COLO668 (cell line): Measurements from ENCODE around the gene ALDH1A1.
"Not testable (repeated sequence)": the region's sequence is repeated elsewhere in the genome, so short reads cannot be mapped to it uniquely, and the experiment has no call there.

ENCODE experiments used
- DNase-seq: peaks from one replicate; lab custom pipeline; 2025; ENCODE audit not compliant: unreplicated experiment; lab: John Stamatoyannopoulos, UW

Gene ALDH1A1

GRCh38 chr9:72945391-72945790 is 7.5 kb downstream of the ALDH1A1 start:
- DNase-seq: no peak

DNA sequence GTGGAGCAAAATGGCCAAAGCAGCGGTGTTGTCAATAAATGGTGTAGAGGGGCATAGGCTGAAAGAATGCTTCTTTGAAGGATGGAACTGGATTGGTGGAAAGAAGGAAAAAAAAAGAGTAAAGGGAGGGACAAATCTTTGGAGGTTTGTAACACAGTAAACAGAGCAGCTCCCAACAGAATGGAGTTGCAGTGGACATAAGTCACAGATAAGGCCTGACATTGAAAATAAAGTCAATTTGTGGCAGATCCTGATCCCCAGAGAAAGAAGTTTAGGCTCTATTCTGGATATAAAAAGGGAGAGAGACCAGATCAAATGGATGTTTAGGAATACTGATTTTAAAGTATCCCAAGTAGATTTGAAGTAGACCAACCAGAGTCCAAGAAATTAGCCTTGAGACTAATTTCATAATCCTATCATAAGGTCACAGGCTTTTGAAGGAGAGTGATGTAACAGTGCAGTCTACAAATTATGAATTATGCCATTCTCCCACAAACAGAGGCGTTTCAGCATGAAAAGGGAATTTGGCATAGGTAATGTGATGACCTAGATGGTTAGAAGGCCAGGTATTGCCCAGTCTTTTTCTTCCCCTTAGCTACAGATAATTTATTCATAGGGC is 8.9 kb downstream of the ALDH1A1 start:
- no peak for DNase-seq

- DNase-seq: no peak
Measured at GRCh38 chr9:72942451-72942850, 10.4 kb downstream of the ALDH1A1 start.

- DNase-seq: not testable (repeated sequence)
Measured at GRCh38 chr9:72939581-72939980, 13.3 kb downstream of the ALDH1A1 start.

- no peak for DNase-seq
Measured at GRCh38 chr9:72937545-72937944, 15.3 kb downstream of the ALDH1A1 start.

DNA sequence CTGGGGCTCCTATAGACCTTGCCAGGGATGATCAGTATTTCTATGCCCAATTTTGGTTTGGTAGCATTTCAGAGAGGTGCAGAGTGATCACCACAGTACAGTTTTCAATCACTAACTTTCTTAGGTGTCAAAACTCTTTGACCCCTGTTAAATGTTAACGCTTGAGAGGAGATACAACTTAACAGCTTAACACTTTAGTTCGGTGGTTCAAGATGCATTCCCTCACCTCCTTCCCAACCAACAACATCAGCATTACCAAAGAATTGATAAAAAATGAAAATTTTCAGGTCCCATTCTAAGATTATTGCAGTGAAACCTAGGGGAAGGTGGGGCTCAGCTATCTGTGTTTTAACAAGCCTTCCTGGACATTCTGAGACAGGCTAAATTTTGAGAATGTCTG is 16.2 kb downstream of the ALDH1A1 start:
- no peak for DNase-seq

DNA sequence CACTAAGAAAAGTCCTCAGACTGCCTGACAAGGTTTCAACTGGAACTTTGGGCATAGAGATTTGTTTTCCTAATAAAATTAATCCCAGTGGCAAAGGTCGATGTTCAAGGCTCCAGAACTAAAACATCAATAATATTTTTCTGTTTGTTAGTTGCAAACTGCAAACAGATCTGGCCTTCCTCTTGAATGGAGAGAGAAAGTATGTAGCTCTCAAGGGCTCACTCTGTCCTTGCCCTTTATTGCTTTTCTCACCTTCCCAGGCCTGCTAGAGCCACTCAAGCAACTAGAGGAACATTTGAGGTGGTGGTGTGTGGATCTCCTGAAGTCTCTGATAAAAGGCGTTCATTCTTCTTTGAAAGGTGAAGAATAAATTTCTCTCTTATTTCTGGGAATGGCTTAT is 16.6 kb downstream of the ALDH1A1 start:
- DNase-seq: no peak

- DNase-seq: no peak
Measured at GRCh38 chr9:72935595-72935994, 17.3 kb downstream of the ALDH1A1 start.

- no peak for DNase-seq
Measured at GRCh38 chr9:72933730-72934665, 18.9 kb downstream of the ALDH1A1 start.

GRCh38 chr9:72932619-72933018 is 20.2 kb downstream of the ALDH1A1 start:
- no peak for DNase-seq

GRCh38 chr9:72931897-72932296 is 21.0 kb downstream of the ALDH1A1 start:
- no peak for DNase-seq

- no peak for DNase-seq
Measured at GRCh38 chr9:72931437-72931836, 21.4 kb downstream of the ALDH1A1 start.

GRCh38 chr9:72930828-72931227 is 22.0 kb downstream of the ALDH1A1 start:
- DNase-seq: no peak

- DNase-seq: no peak
Measured at GRCh38 chr9:72929542-72929941, 23.3 kb downstream of the ALDH1A1 start.

GRCh38 chr9:72928042-72928507 is 24.8 kb downstream of the ALDH1A1 start:
- DNase-seq: no peak

DNA sequence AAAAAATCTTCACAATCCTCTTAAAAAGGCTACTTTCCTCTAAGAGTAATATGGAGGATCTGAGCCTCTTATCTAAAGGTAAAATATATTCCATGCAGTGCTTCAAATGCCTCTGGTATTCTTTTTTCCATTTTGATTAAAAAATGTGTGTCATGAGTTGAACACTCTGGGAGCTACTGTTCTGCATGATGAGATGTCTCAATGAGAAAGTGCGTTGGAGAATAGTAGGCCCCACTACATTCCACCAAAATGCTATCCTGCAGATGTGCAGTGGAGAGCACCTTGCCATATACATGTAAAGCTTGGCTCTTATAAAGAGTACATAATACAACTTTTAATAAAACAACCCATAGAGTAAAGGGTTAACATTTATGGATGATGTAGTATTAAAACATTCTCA is 26.3 kb downstream of the ALDH1A1 start:
- DNase-seq: no peak

DNA sequence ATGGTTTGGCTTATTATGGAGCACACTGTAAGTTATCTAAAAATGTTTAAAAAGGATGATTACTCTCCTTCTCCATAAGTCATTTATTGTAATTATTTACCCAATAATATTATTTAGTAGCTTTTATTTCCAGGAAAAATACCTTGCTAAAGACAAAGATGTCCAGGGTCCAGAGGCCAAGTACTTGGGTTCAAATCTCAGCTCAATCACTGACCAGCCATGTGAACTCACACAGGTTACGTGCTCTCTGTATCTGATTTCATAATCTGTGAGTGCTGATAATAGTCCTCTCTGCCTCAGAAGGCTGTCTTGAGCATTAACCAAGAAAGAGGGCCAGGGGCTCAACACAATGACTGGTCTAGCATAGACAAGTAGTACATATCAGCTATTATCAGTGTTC is 27.0 kb downstream of the ALDH1A1 start:
- DNase-seq: no peak

DNA sequence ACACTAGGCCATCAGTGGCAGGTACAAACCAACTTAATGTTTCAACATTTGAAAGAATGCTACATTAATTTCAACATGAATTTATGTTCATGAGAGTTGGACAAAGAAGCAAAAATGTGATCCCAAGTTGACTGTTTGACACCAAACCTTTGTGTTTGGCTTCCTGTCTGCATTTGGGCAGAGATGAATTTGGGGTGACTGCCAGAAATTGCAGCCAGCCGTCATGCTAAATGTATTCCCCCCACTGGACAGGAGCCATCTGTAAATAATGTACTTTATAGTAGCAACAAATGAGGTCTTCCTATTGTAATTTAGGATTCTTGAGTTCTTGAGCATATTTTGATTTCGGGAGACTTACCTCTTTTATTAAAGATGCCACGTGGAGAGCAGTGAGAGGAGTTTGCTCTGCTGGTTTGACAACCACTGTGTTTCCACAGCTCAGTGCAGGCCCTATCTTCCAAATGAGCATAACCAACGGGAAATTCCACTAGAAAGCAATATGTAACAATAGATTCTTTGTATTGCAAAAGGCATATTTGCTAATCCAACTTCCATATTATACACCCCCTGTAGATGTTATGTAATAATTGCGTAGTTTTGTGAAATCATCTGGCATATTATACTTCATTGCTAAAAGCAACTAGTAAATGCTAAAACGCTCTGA is 27.6 kb downstream of the ALDH1A1 start:
- DNase-seq: no peak

DNA sequence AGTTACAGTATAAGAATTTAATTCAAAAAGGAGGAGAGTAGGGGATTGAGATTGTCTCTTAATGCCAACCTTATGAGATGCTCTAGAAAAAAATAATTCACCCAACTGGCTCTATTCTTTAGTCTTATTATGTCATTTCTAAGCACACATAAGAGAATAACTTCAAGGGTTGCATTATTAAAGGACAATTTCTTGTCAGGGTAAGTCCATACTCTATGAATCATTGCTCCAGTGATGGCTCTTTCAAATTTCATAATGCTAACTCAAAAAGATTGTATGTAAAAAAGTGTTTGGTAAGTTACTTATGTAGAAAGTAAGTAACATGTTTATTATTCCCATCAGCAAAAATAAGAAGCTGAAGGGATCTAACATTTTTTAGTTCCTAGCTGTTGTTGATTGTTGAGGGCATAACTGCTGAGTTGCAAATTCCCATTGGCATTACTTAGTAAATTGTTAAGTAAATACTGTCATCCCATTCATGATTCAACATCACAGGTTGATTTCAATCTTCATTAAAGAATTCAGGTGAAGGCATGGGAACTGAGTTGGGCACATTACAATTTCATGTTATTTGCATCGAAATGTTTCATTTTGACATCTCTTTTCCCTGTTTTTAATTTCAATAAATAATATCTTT is 28.6 kb downstream of the ALDH1A1 start:
- no peak for DNase-seq

GRCh38 chr9:72923077-72923476 is 29.8 kb downstream of the ALDH1A1 start:
- DNase-seq: no peak

- DNase-seq: no peak
Measured at GRCh38 chr9:72921888-72922654, 30.8 kb downstream of the ALDH1A1 start.
